GM12892 (cell line): ENCODE measurements around the gene CNGB1.
"Not testable (repeated sequence)": the region's sequence is repeated elsewhere in the genome, so short reads cannot be mapped to it uniquely, and the experiment has no call there.

Source experiments
- DNase-seq: peaks from one replicate; pipeline ENCODE4 v3.0.0; 2011; ENCODE audit not compliant: insufficient read length
- FAIRE-seq: peaks from 2 replicates; lab custom pipeline; 2011; peaks lifted over from hg19 to GRCh38; lab: Jason Lieb, UNC
- POLR2A ChIP-seq: IDR thresholded peaks from 2 replicates; pipeline ENCODE4 v1.6.1; 2011; ENCODE audit warnings: low read depth, low read length, control low read depth
- POLR2AphosphoS5 ChIP-seq: IDR thresholded peaks from 2 replicates; pipeline ENCODE4 v1.6.1; 2011; ENCODE audit warnings: low read depth, low read length, control low read depth
- TAF1 ChIP-seq: IDR thresholded peaks from 2 replicates; pipeline ENCODE4 v1.6.1; 2011; ENCODE audit warnings: low read depth, mild to moderate bottlenecking, control low read depth, low read length, borderline replicate concordance

Gene CNGB1

GRCh38 chr16:57897996-57898395, 72.9 kb downstream of the CNGB1 start:
- TF ChIP-seq TAF1: no peak
- TF ChIP-seq POLR2A: no peak
- TF ChIP-seq POLR2AphosphoS5: no peak
- DNase-seq: no peak
- no peak for FAIRE-seq

GRCh38 chr16:57897053-57897784, 73.7 kb downstream of the CNGB1 start:
- no peak for TF ChIP-seq TAF1
- no peak for TF ChIP-seq POLR2AphosphoS5
- TF ChIP-seq POLR2A: no peak
- FAIRE-seq (no peak), DNase-seq (no peak)

GRCh38 chr16:57895081-57895547, 75.8 kb downstream of the CNGB1 start:
- not testable (repeated sequence) for FAIRE-seq, DNase-seq

- DNase-seq (no peak), FAIRE-seq (no peak)
- no peak for TF ChIP-seq POLR2A
- TF ChIP-seq TAF1: no peak
- TF ChIP-seq POLR2AphosphoS5: no peak
Measured at GRCh38 chr16:57894390-57895080, 76.4 kb downstream of the CNGB1 start.

GRCh38 chr16:57893559-57894389, 77.2 kb downstream of the CNGB1 start:
- DNase-seq (no peak), FAIRE-seq (no peak)
- TF ChIP-seq TAF1: no peak
- no peak for TF ChIP-seq POLR2AphosphoS5

- DNase-seq: no peak
- no peak for TF ChIP-seq POLR2A
- TF ChIP-seq POLR2AphosphoS5: no peak
- TF ChIP-seq TAF1: no peak
- FAIRE-seq: no peak
Measured at GRCh38 chr16:57893217-57893558, 77.7 kb downstream of the CNGB1 start.

GRCh38 chr16:57892447-57893096, 78.4 kb downstream of the CNGB1 start:
- TF ChIP-seq TAF1 (no peak), POLR2A (no peak), POLR2AphosphoS5 (no peak)
- DNase-seq: no peak
- FAIRE-seq: no peak

- DNase-seq (no peak), FAIRE-seq (no peak)
- TF ChIP-seq POLR2AphosphoS5 (no peak), TAF1 (no peak), POLR2A (no peak)
Measured at GRCh38 chr16:57892041-57892440, 78.9 kb downstream of the CNGB1 start.

GRCh38 chr16:57890752-57891111, 80.2 kb downstream of the CNGB1 start:
- TF ChIP-seq POLR2A (no peak), POLR2AphosphoS5 (no peak)
- FAIRE-seq (no peak), DNase-seq (no peak)

GRCh38 chr16:57889960-57890751, 80.8 kb downstream of the CNGB1 start:
- DNase-seq: no peak
- no peak for FAIRE-seq
- TF ChIP-seq POLR2AphosphoS5: no peak
- TF ChIP-seq POLR2A: no peak
- no peak for TF ChIP-seq TAF1
